ENCODE measurements around the gene SLAIN1. TPM values are rescaled to one million over a fixed set of nuclear protein-coding genes. Genes with fewer than 3 reads are reported as not detected.
"Not testable (repeated sequence)": the region's sequence is repeated elsewhere in the genome, so short reads cannot be mapped to it uniquely, and the experiment has no call there.

The SLAIN1 gene
- 7.4 TPM for total RNA-seq (ENCODE audit: unreplicated experiment)
- long read RNA-seq = 0 reads

DNA sequence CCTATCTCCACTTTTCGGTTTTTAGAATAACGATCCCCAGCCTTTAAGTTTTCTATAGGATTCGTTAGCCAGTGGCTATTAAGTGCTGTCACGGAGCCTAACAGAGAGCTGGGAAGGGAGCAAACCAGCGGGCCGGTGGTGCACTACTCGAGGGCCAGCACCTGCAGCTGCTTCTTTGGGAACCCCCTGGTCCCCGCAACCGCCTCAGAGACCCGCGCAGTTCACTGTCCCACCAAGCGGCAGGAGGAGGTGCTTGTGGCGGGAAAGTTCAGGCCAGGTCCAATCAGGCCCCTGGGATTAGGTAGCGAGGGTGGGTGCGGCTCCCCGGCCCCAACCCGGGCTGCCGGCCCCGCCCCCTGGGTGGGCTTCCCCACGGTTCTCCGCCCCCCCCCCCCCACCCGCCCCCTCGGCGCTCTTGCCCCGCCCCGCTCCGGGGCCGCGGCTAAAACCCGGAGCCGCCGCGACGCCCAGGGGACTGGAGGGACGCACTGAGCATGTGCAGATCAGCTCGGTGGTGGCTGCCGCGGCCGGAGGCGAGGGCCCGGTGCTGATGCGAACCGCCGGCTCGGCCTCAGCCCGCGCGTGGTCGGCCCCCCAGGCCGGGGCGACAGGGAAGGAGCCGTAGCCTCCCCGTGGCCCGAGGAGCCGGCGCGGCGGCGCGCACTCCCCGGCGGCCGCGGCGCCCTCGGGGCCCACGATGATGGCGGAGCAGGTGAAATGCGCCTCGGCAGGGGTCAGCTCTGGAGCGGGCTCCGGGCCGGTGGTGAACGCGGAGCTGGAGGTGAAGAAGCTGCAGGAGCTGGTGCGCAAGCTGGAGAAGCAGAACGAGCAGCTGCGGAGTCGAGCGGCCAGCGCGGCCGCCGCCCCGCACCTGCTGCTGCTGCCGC is at the start of gene SLAIN1:
SLAIN1 (plus strand) TSS at position 471 of the 887 bp plus-strand sequence; CDS start at position 698, 227 bp downstream.
- Mint-ChIP-seq H3K9me3 (ENCODE audit: unreplicated experiment) (no peaks in the 10 kb centered on the region), H3K27me3 (ENCODE audit: unreplicated experiment) (peaks cover 5% of the 10 kb centered on the region), H3K27ac (ENCODE audit: unreplicated experiment) (no peak within 1 kb of the TSS), H3K36me3 (ENCODE audit: low read depth, unreplicated experiment) (no peaks in the 10 kb centered on the region), H3K4me3 (ENCODE audit: unreplicated experiment) (peak within 1 kb of the TSS; percentile 88), H3K4me1 (ENCODE audit: unreplicated experiment) (peaks cover 4% of the 10 kb centered on the region)
- DNase-seq (ENCODE audit: low spot score) = peak; percentile 85
- TF ChIP-seq, protein P1, sequence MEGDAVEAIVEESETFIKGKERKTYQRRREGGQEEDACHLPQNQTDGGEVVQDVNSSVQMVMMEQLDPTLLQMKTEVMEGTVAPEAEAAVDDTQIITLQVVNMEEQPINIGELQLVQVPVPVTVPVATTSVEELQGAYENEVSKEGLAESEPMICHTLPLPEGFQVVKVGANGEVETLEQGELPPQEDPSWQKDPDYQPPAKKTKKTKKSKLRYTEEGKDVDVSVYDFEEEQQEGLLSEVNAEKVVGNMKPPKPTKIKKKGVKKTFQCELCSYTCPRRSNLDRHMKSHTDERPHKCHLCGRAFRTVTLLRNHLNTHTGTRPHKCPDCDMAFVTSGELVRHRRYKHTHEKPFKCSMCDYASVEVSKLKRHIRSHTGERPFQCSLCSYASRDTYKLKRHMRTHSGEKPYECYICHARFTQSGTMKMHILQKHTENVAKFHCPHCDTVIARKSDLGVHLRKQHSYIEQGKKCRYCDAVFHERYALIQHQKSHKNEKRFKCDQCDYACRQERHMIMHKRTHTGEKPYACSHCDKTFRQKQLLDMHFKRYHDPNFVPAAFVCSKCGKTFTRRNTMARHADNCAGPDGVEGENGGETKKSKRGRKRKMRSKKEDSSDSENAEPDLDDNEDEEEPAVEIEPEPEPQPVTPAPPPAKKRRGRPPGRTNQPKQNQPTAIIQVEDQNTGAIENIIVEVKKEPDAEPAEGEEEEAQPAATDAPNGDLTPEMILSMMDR (IDR thresholded peaks at IDR 0.05; ENCODE audit: unreplicated experiment) = no peak

DNA sequence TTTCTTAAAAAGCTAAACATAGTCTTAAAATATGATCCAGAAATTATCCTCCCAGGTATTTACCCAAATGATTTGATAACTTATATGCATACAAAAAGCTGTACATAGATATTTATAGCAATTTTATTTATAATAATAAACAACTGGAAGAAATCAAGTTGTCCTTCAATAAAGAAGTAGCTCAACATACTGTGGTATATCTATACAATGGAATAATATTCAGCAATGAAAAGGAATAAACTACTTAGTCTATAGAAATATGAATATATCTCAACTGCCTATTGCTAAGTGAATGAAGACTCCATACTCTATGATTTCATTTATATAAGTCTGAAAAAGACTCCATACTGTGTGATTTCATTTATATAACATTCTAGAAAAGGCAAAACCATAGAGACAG is 47.1 kb upstream of the SLAIN1 start:
- H3K4me3 Mint-ChIP-seq (ENCODE audit: unreplicated experiment) = no peak overlapping the region
- H3K27me3 Mint-ChIP-seq (ENCODE audit: unreplicated experiment) = no peaks in the 10 kb centered on the region
- no peaks in the 10 kb centered on the region for H3K36me3 Mint-ChIP-seq (ENCODE audit: low read depth, unreplicated experiment)
- no peak for DNase-seq (ENCODE audit: low spot score)
- no peak overlapping the region for H3K27ac Mint-ChIP-seq (ENCODE audit: unreplicated experiment)
- H3K9me3 Mint-ChIP-seq (ENCODE audit: unreplicated experiment) = no peaks in the 10 kb centered on the region
- no peaks in the 10 kb centered on the region for H3K4me1 Mint-ChIP-seq (ENCODE audit: unreplicated experiment)
- TF ChIP-seq, protein P1 (IDR thresholded peaks at IDR 0.05; ENCODE audit: unreplicated experiment) = no peak

DNA sequence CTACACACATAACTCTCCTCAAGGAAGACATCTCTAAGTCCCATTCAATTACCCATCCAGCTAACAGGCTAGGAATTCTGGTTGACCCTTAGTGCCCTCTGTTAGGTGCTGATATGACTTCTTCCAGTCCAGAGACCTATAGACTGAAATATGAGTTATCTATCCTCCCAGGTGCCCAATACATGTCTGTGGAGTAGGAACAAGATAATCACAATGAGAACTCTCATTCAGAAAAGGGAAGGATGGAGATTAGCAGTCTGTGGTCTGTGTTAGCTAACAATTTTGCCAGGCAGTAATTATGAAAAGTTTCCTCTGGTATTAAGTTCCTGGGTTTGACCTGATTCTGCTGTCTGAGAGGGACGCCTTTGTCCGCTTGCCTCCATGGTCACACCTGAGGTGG is 44.2 kb upstream of the SLAIN1 start:
- TF ChIP-seq, protein P1 (IDR thresholded peaks at IDR 0.05; ENCODE audit: unreplicated experiment) = no peak
- Mint-ChIP-seq H3K27ac (ENCODE audit: unreplicated experiment) (no peak overlapping the region), H3K27me3 (ENCODE audit: unreplicated experiment) (no peaks in the 10 kb centered on the region), H3K9me3 (ENCODE audit: unreplicated experiment) (no peaks in the 10 kb centered on the region), H3K4me3 (ENCODE audit: unreplicated experiment) (no peak overlapping the region), H3K4me1 (ENCODE audit: unreplicated experiment) (no peaks in the 10 kb centered on the region), H3K36me3 (ENCODE audit: low read depth, unreplicated experiment) (no peaks in the 10 kb centered on the region)
- no peak for DNase-seq (ENCODE audit: low spot score)

DNA sequence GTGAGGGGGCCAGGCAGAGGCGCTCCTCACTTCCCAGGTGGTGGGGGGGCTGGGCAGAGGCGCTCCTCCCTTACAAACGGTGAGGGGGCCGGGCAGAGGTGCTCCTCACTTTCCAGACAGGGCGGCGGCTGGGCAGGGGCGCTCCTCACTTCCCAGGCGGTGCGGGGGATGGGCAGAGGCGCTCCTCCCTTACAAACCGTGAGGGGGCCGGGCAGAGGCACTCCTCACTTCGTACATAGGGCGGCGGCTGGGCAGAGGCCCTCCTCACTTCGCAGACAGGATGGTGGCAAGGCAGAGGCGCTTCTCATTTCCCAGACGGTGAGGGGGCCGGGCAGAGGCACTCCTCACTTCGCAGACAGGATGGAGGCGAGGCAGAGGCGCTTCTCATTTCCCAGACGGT is 37.5 kb upstream of the SLAIN1 start:
- not testable (repeated sequence) for H3K4me3 Mint-ChIP-seq (ENCODE audit: unreplicated experiment); H3K27me3 Mint-ChIP-seq (ENCODE audit: unreplicated experiment); H3K36me3 Mint-ChIP-seq (ENCODE audit: low read depth, unreplicated experiment); DNase-seq (ENCODE audit: low spot score); H3K4me1 Mint-ChIP-seq (ENCODE audit: unreplicated experiment); H3K27ac Mint-ChIP-seq (ENCODE audit: unreplicated experiment); H3K9me3 Mint-ChIP-seq (ENCODE audit: unreplicated experiment)

DNA sequence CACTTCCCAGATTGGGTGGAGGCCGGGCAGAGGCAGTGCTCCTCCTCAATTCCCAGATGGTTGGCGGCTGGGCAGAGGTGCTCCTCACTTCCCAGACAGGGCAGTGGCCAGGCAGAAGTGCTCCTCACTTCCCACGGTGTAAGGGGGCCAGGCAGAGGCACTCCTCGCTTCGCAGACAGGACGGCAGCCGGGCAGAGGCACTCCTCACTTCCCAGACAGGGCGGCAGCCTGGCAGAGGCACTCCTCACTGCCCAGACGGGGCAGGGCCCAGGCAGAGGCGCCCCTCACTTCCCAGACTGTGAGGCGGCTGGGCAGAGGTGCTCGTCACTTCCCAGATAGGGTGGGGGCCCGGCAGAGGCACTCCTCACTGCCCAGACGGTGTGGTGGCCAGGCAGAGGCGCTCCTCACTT is 36.6 kb upstream of the SLAIN1 start:
- Mint-ChIP-seq H3K27ac (ENCODE audit: unreplicated experiment) (no peak overlapping the region), H3K36me3 (ENCODE audit: low read depth, unreplicated experiment) (no peaks in the 10 kb centered on the region), H3K4me3 (ENCODE audit: unreplicated experiment) (no peak overlapping the region), H3K9me3 (ENCODE audit: unreplicated experiment) (no peaks in the 10 kb centered on the region), H3K27me3 (ENCODE audit: unreplicated experiment) (no peaks in the 10 kb centered on the region), H3K4me1 (ENCODE audit: unreplicated experiment) (no peaks in the 10 kb centered on the region)
- TF ChIP-seq, protein P1 (IDR thresholded peaks at IDR 0.05; ENCODE audit: unreplicated experiment) = no peak
- DNase-seq (ENCODE audit: low spot score) = no peak

DNA sequence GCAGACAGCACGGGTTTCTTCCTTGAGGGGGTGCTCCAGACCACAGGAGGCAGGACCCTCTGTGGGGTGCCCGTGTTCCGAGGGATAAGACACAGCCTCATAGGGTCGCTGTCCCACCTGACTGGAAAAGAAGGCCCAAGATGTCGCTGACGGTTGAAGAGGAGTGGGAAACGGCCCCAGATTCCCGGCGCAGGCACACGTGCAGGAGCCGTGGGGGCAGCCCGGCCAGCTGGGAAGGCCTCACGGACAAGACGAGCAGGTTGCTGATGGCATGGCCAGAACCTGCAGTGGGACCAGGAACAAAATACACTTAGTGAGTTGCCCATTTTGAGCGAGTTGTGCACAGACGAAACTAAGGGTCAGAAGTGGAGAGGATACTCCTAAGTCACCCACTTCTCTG is 35.2 kb upstream of the SLAIN1 start:
- DNase-seq (ENCODE audit: low spot score); H3K4me3 Mint-ChIP-seq (ENCODE audit: unreplicated experiment); H3K27ac Mint-ChIP-seq (ENCODE audit: unreplicated experiment); H3K4me1 Mint-ChIP-seq (ENCODE audit: unreplicated experiment); H3K27me3 Mint-ChIP-seq (ENCODE audit: unreplicated experiment); H3K9me3 Mint-ChIP-seq (ENCODE audit: unreplicated experiment); H3K36me3 Mint-ChIP-seq (ENCODE audit: low read depth, unreplicated experiment): not testable (repeated sequence)

DNA sequence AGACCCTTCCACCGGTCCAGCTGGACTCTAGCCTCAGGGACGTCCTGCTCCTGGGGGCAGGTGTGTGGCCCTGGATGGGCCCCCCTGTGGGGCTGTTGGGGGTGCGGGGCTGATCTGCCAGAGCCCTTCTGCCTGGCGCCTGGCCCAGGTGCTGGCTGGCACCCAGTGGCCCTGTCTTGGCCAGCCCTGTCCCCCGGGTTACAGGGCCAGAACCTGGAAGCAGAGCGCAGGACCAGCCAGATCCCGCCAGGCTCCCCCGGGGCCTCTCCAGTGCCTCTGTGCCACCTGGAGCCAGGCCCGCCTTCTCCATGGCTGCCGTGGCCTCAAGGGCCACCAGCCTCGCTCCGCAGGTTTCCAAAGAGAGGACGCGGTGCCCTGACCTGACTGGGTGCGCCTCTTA is 34.7 kb upstream of the SLAIN1 start:
- not testable (repeated sequence) for H3K27ac Mint-ChIP-seq (ENCODE audit: unreplicated experiment); H3K4me3 Mint-ChIP-seq (ENCODE audit: unreplicated experiment); H3K36me3 Mint-ChIP-seq (ENCODE audit: low read depth, unreplicated experiment); DNase-seq (ENCODE audit: low spot score); H3K4me1 Mint-ChIP-seq (ENCODE audit: unreplicated experiment); H3K9me3 Mint-ChIP-seq (ENCODE audit: unreplicated experiment); H3K27me3 Mint-ChIP-seq (ENCODE audit: unreplicated experiment)
